H9 (cell line): ENCODE measurements around the gene ELAC2. TPM values are rescaled to one million over a fixed set of nuclear protein-coding genes. Genes with fewer than 3 reads are reported as not detected.

ENCODE experiments used
- DNase-seq: peaks from one replicate; pipeline ENCODE4 v3.0.0-alpha.2; 2017
- H2AFZ ChIP-seq: one replicate; pipeline ENCODE4 v1.6.1; 2013; ENCODE audit warnings: mild to moderate bottlenecking, low read length, control low read depth, moderate library complexity
- H2AK5ac ChIP-seq: 2 replicates; pipeline ENCODE4 v1.6.1; 2013; ENCODE audit warnings: low read length, control low read depth, mixed read lengths; ENCODE audit not compliant: insufficient read length
- H2BK120ac ChIP-seq: one replicate; pipeline ENCODE4 v1.6.1; 2013; ENCODE audit warnings: low read depth, mild to moderate bottlenecking, low read length, control low read depth, inconsistent platforms; ENCODE audit not compliant: poor library complexity, severe bottlenecking
- H2BK12ac ChIP-seq: 2 replicates; pipeline ENCODE4 v1.6.1; 2013; ENCODE audit warnings: low read length, control low read depth, mixed read lengths, low read depth; ENCODE audit not compliant: insufficient read length
- H2BK15ac ChIP-seq: 2 replicates; pipeline ENCODE4 v1.6.1; 2013; ENCODE audit warnings: low read depth, low read length, control low read depth
- H2BK20ac ChIP-seq: one replicate; pipeline ENCODE4 v1.6.1; 2013; ENCODE audit warnings: low read depth, mild to moderate bottlenecking, low read length, control low read depth, inconsistent platforms; ENCODE audit not compliant: poor library complexity, severe bottlenecking
- H2BK5ac ChIP-seq: 2 replicates; pipeline ENCODE4 v1.6.1; 2013; ENCODE audit warnings: low read length, control low read depth, mixed read lengths; ENCODE audit not compliant: insufficient read length
- H3K14ac ChIP-seq: 2 replicates; pipeline ENCODE4 v1.6.1; 2013; ENCODE audit warnings: low read length, control low read depth; ENCODE audit not compliant: insufficient read depth
- H3K18ac ChIP-seq: 2 replicates; pipeline ENCODE4 v1.6.1; 2013; ENCODE audit warnings: low read depth, mild to moderate bottlenecking, mixed read lengths, low read length, control low read depth; ENCODE audit not compliant: insufficient read length
- H3K23ac ChIP-seq: 2 replicates; pipeline ENCODE4 v1.6.1; 2013; ENCODE audit warnings: low read length, control low read depth, mixed read lengths, low read depth; ENCODE audit not compliant: insufficient read length
- H3K23me2 ChIP-seq: 2 replicates; pipeline ENCODE4 v1.6.1; 2013; ENCODE audit warnings: low read depth, mild to moderate bottlenecking, mixed read lengths, low read length, control low read depth; ENCODE audit not compliant: insufficient read length, poor library complexity, severe bottlenecking
- H3K27ac ChIP-seq: 2 replicates; pipeline ENCODE4 v1.5.1; 2013; ENCODE audit warnings: low read length, control low read depth, mixed read lengths, low read depth; ENCODE audit not compliant: insufficient read length
- H3K27me3 ChIP-seq: 2 replicates; pipeline ENCODE4 v1.6.1; 2013; ENCODE audit warnings: low read length, control low read depth, inconsistent platforms; ENCODE audit not compliant: insufficient read depth
- H3K4ac ChIP-seq: 2 replicates; pipeline ENCODE4 v1.6.1; 2013; ENCODE audit warnings: low read depth, mild to moderate bottlenecking, control low read depth, inconsistent platforms, low read length, moderate library complexity
- H3K4me1 ChIP-seq: 2 replicates; pipeline ENCODE4 v1.6.1; 2013; ENCODE audit warnings: low read length, control low read depth, inconsistent platforms; ENCODE audit not compliant: insufficient read depth
- H3K4me2 ChIP-seq: 2 replicates; pipeline ENCODE4 v1.6.1; 2013; ENCODE audit warnings: low read length, control low read depth, mixed read lengths; ENCODE audit not compliant: insufficient read length, insufficient read depth
- H3K56ac ChIP-seq: 2 replicates; pipeline ENCODE4 v1.6.1; 2013; ENCODE audit warnings: low read depth, mild to moderate bottlenecking, mixed read lengths, low read length, control low read depth; ENCODE audit not compliant: insufficient read length
- H3K79me1 ChIP-seq: 2 replicates; pipeline ENCODE4 v1.6.1; 2013; ENCODE audit warnings: low read depth, mild to moderate bottlenecking, moderate library complexity, low read length, control low read depth, inconsistent platforms; ENCODE audit not compliant: insufficient read depth, poor library complexity, severe bottlenecking
- H3K79me2 ChIP-seq: 2 replicates; pipeline ENCODE4 v1.6.1; 2013; ENCODE audit warnings: low read length, control low read depth, inconsistent platforms; ENCODE audit not compliant: insufficient read depth
- H3K9ac ChIP-seq: 2 replicates; pipeline ENCODE4 v1.6.1; 2013; ENCODE audit warnings: low read length, control low read depth, mixed read lengths; ENCODE audit not compliant: insufficient read length; ENCODE audit errors: extremely low read depth
- H3K9me3 ChIP-seq: one replicate; pipeline ENCODE4 v1.6.1; 2013; ENCODE audit warnings: low read depth, low read length, inconsistent platforms; ENCODE audit not compliant: control insufficient read depth
- H3T11ph ChIP-seq: one replicate; pipeline ENCODE4 v1.6.1; 2013; ENCODE audit warnings: mild to moderate bottlenecking, low read length, control low read depth, inconsistent platforms
- H4K20me1 ChIP-seq: one replicate; pipeline ENCODE4 v1.6.1; 2013; ENCODE audit not compliant: control insufficient read depth, insufficient read length, insufficient read depth
- H4K5ac ChIP-seq: 2 replicates; pipeline ENCODE4 v1.6.1; 2013; ENCODE audit warnings: low read depth, mild to moderate bottlenecking, mixed read lengths, low read length, control low read depth; ENCODE audit not compliant: insufficient read length
- H4K8ac ChIP-seq: replicated peaks from 2 replicates; pipeline ENCODE4 v1.6.1; 2013; ENCODE audit warnings: low read length, control low read depth, mixed read lengths, low read depth; ENCODE audit not compliant: insufficient read length
- H4K91ac ChIP-seq: 2 replicates; pipeline ENCODE4 v1.6.1; 2013; ENCODE audit warnings: low read depth, mild to moderate bottlenecking, moderate library complexity, mixed read lengths, low read length, control low read depth; ENCODE audit not compliant: insufficient read length
- H3K27ac Mint-ChIP-seq, 3 experiments: 2 replicates in 2 of 3; 3 replicates in 1 of 3; pipeline ENCODE4 v1.8.0; 2020 to 2021; ENCODE audit warnings: mixed read lengths in 3 of 3, mild to moderate bottlenecking in 1 of 3, moderate library complexity in 1 of 3
- H3K27me3 Mint-ChIP-seq: 2 replicates; pipeline ENCODE4 v1.8.0; 2021; ENCODE audit warnings: low read depth, mild to moderate bottlenecking, moderate library complexity, mixed read lengths
- H3K36me3 Mint-ChIP-seq, 3 experiments: 2 replicates in 2 of 3; 3 replicates in 1 of 3; pipeline ENCODE4 v1.8.0; 2020 to 2021; ENCODE audit warnings: low read depth in 3 of 3, mixed read lengths in 3 of 3; ENCODE audit not compliant: insufficient read depth in 1 of 3
- H3K4me1 Mint-ChIP-seq, 2 experiments: 2 replicates each; pipeline ENCODE4 v1.8.0; 2020; ENCODE audit warnings: mixed read lengths in 2 of 2
- H3K4me3 Mint-ChIP-seq, 2 experiments: 2 replicates in 1 of 2; 3 replicates in 1 of 2; pipeline ENCODE4 v1.8.0; 2020 to 2021; ENCODE audit warnings: mild to moderate bottlenecking in 2 of 2, mixed read lengths in 2 of 2, moderate library complexity in 1 of 2
- H3K9me3 Mint-ChIP-seq, 2 experiments: 2 replicates in 1 of 2; 3 replicates in 1 of 2; pipeline ENCODE4 v1.8.0; 2020; ENCODE audit warnings: mild to moderate bottlenecking in 2 of 2, mixed read lengths in 2 of 2, moderate library complexity in 1 of 2
- WGBS: extraction: QIAGEN DNeasy Blood & Tissue Kit; methylation state at CpG from one replicate; pipeline ENCODE4 v1.1.7; 2013; ENCODE audit warnings: missing lambda C conversion rate, low lambda C conversion rate, mixed read lengths; ENCODE audit not compliant: insufficient read length; ENCODE audit errors: extremely low coverage; 5-methylcytosine and 5-hydroxymethylcytosine counted together
- total RNA-seq: library from RNA; stranded (reverse); gene quantifications from 2 replicates; pipeline ENCODE4 v1.2.1, GENCODE V29; 2021
- TF ChIP-seq, protein P1 (sequence below): fragments of 200-600 bp; sonication (generic); conservative IDR thresholded peaks from 3 replicates; pipeline ENCODE4 v1.8.0; 2021; ENCODE audit warnings: antibody characterized with exemption, mild to moderate bottlenecking

The ELAC2 gene
- total RNA-seq, 1 experiment from 2014 or later: 90.7 TPM

DNA sequence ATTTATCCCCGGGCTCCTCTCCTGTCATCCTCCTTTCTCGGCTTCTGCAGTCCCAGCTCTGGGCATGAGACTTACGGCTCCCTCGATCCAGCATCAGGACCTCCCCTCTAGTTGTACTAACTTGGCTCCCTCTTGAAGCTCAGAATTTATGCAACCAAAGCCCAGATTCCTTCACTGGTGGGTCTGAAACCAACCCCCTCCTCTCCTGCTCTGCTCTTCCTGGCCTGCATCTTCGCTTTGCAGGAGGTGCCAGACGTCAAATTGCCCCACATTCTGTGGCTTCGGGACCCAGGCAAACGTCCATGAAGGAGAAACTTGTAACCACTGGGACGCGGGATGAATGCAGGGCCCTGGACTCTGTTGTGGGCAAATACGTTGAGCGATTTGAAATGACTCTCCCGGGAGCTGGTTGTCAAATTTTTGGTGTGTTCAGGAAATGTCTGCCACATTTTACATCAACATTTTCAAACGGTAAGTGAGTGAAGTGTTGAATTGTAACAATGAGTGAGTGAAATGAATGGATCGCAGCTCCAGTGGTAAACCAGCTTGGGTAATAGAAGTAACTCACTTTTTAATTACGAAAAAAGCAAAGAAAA lies 29.3 kb upstream of the ELAC2 start:
- H3K56ac ChIP-seq: no peak overlapping the region
- Mint-ChIP-seq H3K4me1 (no peaks in the 10 kb centered on the region; a peak in 1 of 4 replicates), H3K27ac (peak overlapping the region in 1 of 3 experiments; percentile 5; a peak in 1 of 7 replicates), H3K9me3 (peaks cover 0 to 2% of the 10 kb centered on the region in 2 experiments; a peak in 1 of 5 replicates), H3K27me3 (peaks cover 2% of the 10 kb centered on the region), H3K4me3 (no peak overlapping the region), H3K36me3 (no peaks in the 10 kb centered on the region)
- H3K18ac ChIP-seq: no peak overlapping the region
- no peak for DNase-seq
- no peaks in the 10 kb centered on the region for H3K9me3 ChIP-seq
- H3K4me2 ChIP-seq: no peak overlapping the region
- H4K20me1 ChIP-seq: no peaks in the 10 kb centered on the region
- no peak overlapping the region for H3K27ac ChIP-seq
- H3K4me1 ChIP-seq: no peaks in the 10 kb centered on the region
- no peak overlapping the region for H2BK15ac ChIP-seq
- no peak overlapping the region for H2BK20ac ChIP-seq
- H2AK5ac ChIP-seq: no peak overlapping the region
- H3K27me3 ChIP-seq: no peaks in the 10 kb centered on the region
- no peaks in the 10 kb centered on the region for H3K79me2 ChIP-seq
- no peak overlapping the region for H4K91ac ChIP-seq
- no peaks in the 10 kb centered on the region for H3K79me1 ChIP-seq
- H3K14ac ChIP-seq: no peak overlapping the region
- H3K9ac ChIP-seq: no peak overlapping the region
- no CpG with 5 or more reads among the region's 16 CpGs for WGBS
- TF ChIP-seq, protein P1, sequence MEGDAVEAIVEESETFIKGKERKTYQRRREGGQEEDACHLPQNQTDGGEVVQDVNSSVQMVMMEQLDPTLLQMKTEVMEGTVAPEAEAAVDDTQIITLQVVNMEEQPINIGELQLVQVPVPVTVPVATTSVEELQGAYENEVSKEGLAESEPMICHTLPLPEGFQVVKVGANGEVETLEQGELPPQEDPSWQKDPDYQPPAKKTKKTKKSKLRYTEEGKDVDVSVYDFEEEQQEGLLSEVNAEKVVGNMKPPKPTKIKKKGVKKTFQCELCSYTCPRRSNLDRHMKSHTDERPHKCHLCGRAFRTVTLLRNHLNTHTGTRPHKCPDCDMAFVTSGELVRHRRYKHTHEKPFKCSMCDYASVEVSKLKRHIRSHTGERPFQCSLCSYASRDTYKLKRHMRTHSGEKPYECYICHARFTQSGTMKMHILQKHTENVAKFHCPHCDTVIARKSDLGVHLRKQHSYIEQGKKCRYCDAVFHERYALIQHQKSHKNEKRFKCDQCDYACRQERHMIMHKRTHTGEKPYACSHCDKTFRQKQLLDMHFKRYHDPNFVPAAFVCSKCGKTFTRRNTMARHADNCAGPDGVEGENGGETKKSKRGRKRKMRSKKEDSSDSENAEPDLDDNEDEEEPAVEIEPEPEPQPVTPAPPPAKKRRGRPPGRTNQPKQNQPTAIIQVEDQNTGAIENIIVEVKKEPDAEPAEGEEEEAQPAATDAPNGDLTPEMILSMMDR: no peak
- no peaks in the 10 kb centered on the region for H3K23me2 ChIP-seq
- H3T11ph ChIP-seq: no peak overlapping the region
- H3K4ac ChIP-seq: no peak overlapping the region
- H3K23ac ChIP-seq: no peak overlapping the region
- no peak overlapping the region for H2BK5ac ChIP-seq
- no peak overlapping the region for H2BK120ac ChIP-seq
- H4K8ac ChIP-seq: no peak overlapping the region
- no peak overlapping the region for H2BK12ac ChIP-seq
- H2AFZ ChIP-seq: no peak overlapping the region
- H4K5ac ChIP-seq: no peak overlapping the region
